Erythroblast (primary cell): ENCODE results near the gene PSMB10.

Experiments used
- GATA1 ChIP-seq: IDR thresholded peaks from 2 replicates; pipeline ENCODE4 v1.6.1; 2011; ENCODE audit warnings: low read depth, mild to moderate bottlenecking, control low read depth, low read length, moderate library complexity
- POLR2A ChIP-seq: IDR thresholded peaks from 2 replicates; pipeline ENCODE4 v1.6.1; 2011; ENCODE audit warnings: mild to moderate bottlenecking, low read length

DNA sequence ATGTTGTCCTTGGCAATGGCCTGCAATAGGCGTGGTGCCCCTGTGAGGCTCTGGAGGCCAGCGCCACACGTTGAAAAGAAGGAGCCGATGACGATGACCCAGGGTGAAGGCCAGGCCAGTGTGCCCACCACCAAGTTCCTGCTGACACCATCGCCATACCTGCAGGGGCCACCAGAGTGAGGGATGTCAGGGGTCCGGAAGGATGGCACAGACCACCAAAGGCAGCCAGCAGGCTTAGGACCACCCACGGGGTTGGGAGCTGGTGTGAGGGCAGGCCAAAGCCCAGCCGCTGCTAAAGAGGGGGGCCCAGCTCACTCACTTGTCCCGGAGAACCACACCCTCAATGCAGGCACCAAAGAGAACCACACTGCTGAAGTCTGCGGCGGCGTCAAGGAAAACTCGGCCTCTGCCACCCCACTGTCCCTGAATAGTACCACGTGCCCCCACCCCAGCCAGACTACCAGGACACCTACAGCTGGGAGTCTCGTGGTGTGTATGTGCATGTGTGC lies 13.7 kb upstream of the PSMB10 start:
- TF ChIP-seq POLR2A (peak; percentile 6), GATA1 (no peak)
